WTC11 (cell line): ENCODE measurements around the gene MEX3D.

Source experiments
- ATF1 ChIP-seq: sonication (generic); formaldehyde crosslinking; IDR thresholded peaks from 2 replicates; pipeline ENCODE4 v1.8.1; 2023; ENCODE audit warnings: mild to moderate bottlenecking, moderate library complexity, missing genetic modification reagents
- CREB1 ChIP-seq: sonication (generic); formaldehyde crosslinking; IDR thresholded peaks from 2 replicates; pipeline ENCODE4 v1.8.0; 2023; ENCODE audit warnings: mild to moderate bottlenecking, missing genetic modification reagents
- NFYB ChIP-seq: sonication (generic); formaldehyde crosslinking; conservative IDR thresholded peaks from 2 replicates; pipeline ENCODE4 v1.8.0; 2022; ENCODE audit warnings: low read depth, missing genetic modification reagents
- ZBTB21 ChIP-seq: sonication (generic); formaldehyde crosslinking; IDR thresholded peaks from 2 replicates; pipeline ENCODE4 v1.8.1; 2023; ENCODE audit warnings: mild to moderate bottlenecking, missing genetic modification reagents, borderline replicate concordance
- ZNF121 ChIP-seq: sonication (generic); formaldehyde crosslinking; IDR thresholded peaks from 2 replicates; pipeline ENCODE4 v1.8.0; 2023; ENCODE audit warnings: missing genetic modification reagents
- ZNF317 ChIP-seq: sonication (generic); formaldehyde crosslinking; IDR thresholded peaks from 2 replicates; pipeline ENCODE4 v1.8.1; 2023; ENCODE audit warnings: low read depth, mild to moderate bottlenecking, moderate library complexity, missing genetic modification reagents, borderline replicate concordance
- TF ChIP-seq, protein P1 (sequence below): fragments of 250-450 bp; sonication (Bioruptor Pico); IDR thresholded peaks from 2 replicates; pipeline ENCODE4 v1.9.0; 2021; ENCODE audit warnings: mild to moderate bottlenecking
- TF ChIP-seq, protein P2 (sequence below): fragments of 200-600 bp; IDR thresholded peaks from 2 replicates; pipeline ENCODE4 v1.8.0; 2022; ENCODE audit warnings: antibody characterized with exemption
- TF ChIP-seq, protein P3 (sequence below): sonication (generic); formaldehyde crosslinking; IDR thresholded peaks from 2 replicates; pipeline ENCODE4 v1.8.1; 2023; ENCODE audit warnings: mild to moderate bottlenecking, missing genetic modification reagents, moderate library complexity
- TF ChIP-seq, protein P4 (sequence below): sonication (generic); formaldehyde crosslinking; IDR thresholded peaks from 2 replicates; pipeline ENCODE4 v1.8.0; 2023; ENCODE audit warnings: missing genetic modification reagents

DNA sequence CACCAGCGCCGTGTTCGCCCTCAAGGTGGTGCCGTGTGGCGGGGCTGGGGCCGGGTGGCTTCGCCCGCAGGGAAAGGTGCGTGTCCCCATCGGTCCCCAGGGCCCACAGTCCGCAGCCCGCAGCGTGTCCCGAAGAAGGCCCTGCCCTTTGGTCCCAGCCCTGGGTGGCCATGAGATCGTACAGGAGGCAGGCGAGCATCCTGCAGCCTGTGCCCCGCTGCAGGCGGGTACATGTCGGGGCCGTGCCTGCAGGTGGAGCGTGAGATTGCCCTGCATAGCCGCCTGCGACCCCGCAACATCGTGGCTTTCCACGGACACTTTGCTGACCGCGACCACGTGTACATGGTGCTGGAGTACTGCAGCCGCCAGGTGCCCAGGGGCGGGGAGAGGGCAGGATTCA, 42.8 kb downstream of the MEX3D start:
- TF ChIP-seq, protein P1, sequence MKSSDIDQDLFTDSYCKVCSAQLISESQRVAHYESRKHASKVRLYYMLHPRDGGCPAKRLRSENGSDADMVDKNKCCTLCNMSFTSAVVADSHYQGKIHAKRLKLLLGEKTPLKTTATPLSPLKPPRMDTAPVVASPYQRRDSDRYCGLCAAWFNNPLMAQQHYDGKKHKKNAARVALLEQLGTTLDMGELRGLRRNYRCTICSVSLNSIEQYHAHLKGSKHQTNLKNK (CRISPR knock-in tag) = no peak
- TF ChIP-seq, protein P2, sequence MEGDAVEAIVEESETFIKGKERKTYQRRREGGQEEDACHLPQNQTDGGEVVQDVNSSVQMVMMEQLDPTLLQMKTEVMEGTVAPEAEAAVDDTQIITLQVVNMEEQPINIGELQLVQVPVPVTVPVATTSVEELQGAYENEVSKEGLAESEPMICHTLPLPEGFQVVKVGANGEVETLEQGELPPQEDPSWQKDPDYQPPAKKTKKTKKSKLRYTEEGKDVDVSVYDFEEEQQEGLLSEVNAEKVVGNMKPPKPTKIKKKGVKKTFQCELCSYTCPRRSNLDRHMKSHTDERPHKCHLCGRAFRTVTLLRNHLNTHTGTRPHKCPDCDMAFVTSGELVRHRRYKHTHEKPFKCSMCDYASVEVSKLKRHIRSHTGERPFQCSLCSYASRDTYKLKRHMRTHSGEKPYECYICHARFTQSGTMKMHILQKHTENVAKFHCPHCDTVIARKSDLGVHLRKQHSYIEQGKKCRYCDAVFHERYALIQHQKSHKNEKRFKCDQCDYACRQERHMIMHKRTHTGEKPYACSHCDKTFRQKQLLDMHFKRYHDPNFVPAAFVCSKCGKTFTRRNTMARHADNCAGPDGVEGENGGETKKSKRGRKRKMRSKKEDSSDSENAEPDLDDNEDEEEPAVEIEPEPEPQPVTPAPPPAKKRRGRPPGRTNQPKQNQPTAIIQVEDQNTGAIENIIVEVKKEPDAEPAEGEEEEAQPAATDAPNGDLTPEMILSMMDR = no peak
- TF ChIP-seq ATF1 (CRISPR knock-in tag) (no peak), CREB1 (CRISPR knock-in tag) (no peak), ZBTB21 (CRISPR knock-in tag) (no peak), ZNF317 (CRISPR knock-in tag) (no peak), ZNF121 (CRISPR knock-in tag) (no peak), NFYB (no peak)
- TF ChIP-seq, protein P3, sequence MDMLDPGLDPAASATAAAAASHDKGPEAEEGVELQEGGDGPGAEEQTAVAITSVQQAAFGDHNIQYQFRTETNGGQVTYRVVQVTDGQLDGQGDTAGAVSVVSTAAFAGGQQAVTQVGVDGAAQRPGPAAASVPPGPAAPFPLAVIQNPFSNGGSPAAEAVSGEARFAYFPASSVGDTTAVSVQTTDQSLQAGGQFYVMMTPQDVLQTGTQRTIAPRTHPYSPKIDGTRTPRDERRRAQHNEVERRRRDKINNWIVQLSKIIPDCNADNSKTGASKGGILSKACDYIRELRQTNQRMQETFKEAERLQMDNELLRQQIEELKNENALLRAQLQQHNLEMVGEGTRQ (CRISPR knock-in tag) = no peak
- TF ChIP-seq, protein P4, sequence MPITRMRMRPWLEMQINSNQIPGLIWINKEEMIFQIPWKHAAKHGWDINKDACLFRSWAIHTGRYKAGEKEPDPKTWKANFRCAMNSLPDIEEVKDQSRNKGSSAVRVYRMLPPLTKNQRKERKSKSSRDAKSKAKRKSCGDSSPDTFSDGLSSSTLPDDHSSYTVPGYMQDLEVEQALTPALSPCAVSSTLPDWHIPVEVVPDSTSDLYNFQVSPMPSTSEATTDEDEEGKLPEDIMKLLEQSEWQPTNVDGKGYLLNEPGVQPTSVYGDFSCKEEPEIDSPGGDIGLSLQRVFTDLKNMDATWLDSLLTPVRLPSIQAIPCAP = no peak
